ENCODE results near the gene MXD4. TPM values are rescaled to one million over a fixed set of nuclear protein-coding genes. Genes with fewer than 3 reads are reported as not detected.

MXD4 gene
- total RNA-seq, 1 donor from 2014 or later, result 22.7 TPM

GRCh38 chr4:2283199-2283711 lies 21.3 kb upstream of the MXD4 start:
- H3K36me3 Mint-ChIP-seq, result no peaks in the 10 kb centered on the region
- no peaks in the 10 kb centered on the region for H3K9me3 ChIP-seq (ENCODE audit: low read depth)
- H2AFZ ChIP-seq (replicated peaks), result no peak overlapping the region
- no peak for DNase-seq (ENCODE audit: low spot score)
- no peaks in the 10 kb centered on the region for H3K79me2 ChIP-seq (ENCODE audit: low read depth)
- H3K4me2 ChIP-seq, result no peak overlapping the region
- TF ChIP-seq EZH2phosphoT487 (IDR thresholded peaks at IDR 0.05) (no peak), EZH2 (IDR thresholded peaks at IDR 0.05) (no peak), CTCF (IDR thresholded peaks at IDR 0.05) (no peak)
- H4K20me1 ChIP-seq (ENCODE audit: low read depth), result no peaks in the 10 kb centered on the region
- H3K27ac ChIP-seq, result no peak overlapping the region
- H3K9ac ChIP-seq, result no peak overlapping the region
- H3K4me1 ChIP-seq, result peaks cover 19% of the 10 kb centered on the region
- no peaks in the 10 kb centered on the region for H3K27me3 ChIP-seq
- H3K4me3 Mint-ChIP-seq, result no peak overlapping the region
- H3K9me3 Mint-ChIP-seq, result peaks cover 3% of the 10 kb centered on the region
- H3K4me3 ChIP-seq, result no peak overlapping the region
- H3K36me3 ChIP-seq, result no peaks in the 10 kb centered on the region
- peaks cover 12% of the 10 kb centered on the region for H3K4me1 Mint-ChIP-seq
- peaks cover 11% of the 10 kb centered on the region for H3K27me3 Mint-ChIP-seq (ENCODE audit: insufficient read depth, low read depth)
- H3K27ac Mint-ChIP-seq, result no peak overlapping the region
- H3F3A ChIP-seq (ENCODE audit: low read depth), result no peaks in the 10 kb centered on the region

GRCh38 chr4:2281575-2282343 lies 19.9 kb upstream of the MXD4 start:
- H4K20me1 ChIP-seq (ENCODE audit: low read depth), result no peaks in the 10 kb centered on the region

GRCh38 chr4:2280531-2281300 lies 18.8 kb upstream of the MXD4 start:
- Histone ChIP-seq H3K9me3 (ENCODE audit: low read depth) (no peaks in the 10 kb centered on the region), H4K20me1 (ENCODE audit: low read depth) (no peaks in the 10 kb centered on the region), H3K4me3 (no peak overlapping the region), H3F3A (ENCODE audit: low read depth) (no peaks in the 10 kb centered on the region), H3K79me2 (ENCODE audit: low read depth) (no peaks in the 10 kb centered on the region), H3K4me2 (no peak overlapping the region), H3K27me3 (no peaks in the 10 kb centered on the region), H2AFZ (replicated peaks) (no peak overlapping the region), H3K27ac (no peak overlapping the region), H3K9ac (no peak overlapping the region), H3K36me3 (no peaks in the 10 kb centered on the region), H3K4me1 (no peaks in the 10 kb centered on the region)
- peaks cover 11% of the 10 kb centered on the region for H3K27me3 Mint-ChIP-seq (ENCODE audit: insufficient read depth, low read depth)
- no peak for TF ChIP-seq CTCF (IDR thresholded peaks at IDR 0.05)
- TF ChIP-seq EZH2 (IDR thresholded peaks at IDR 0.05), result no peak
- TF ChIP-seq EZH2phosphoT487 (IDR thresholded peaks at IDR 0.05), result no peak
- DNase-seq (ENCODE audit: low spot score), result no peak
- peaks cover 3% of the 10 kb centered on the region for H3K9me3 Mint-ChIP-seq
- no peaks in the 10 kb centered on the region for H3K36me3 Mint-ChIP-seq
- no peaks in the 10 kb centered on the region for H3K4me1 Mint-ChIP-seq
- H3K4me3 Mint-ChIP-seq, result no peak overlapping the region
- no peak overlapping the region for H3K27ac Mint-ChIP-seq

More at GRCh38 chr4:2281575-2282343, 19.9 kb upstream of the MXD4 start:
- H3K9me3 ChIP-seq (ENCODE audit: low read depth), result no peaks in the 10 kb centered on the region
- TF ChIP-seq EZH2 (IDR thresholded peaks at IDR 0.05) (no peak), EZH2phosphoT487 (IDR thresholded peaks at IDR 0.05) (no peak), CTCF (IDR thresholded peaks at IDR 0.05) (no peak)
- H2AFZ ChIP-seq (replicated peaks), result no peak overlapping the region
- H3K4me2 ChIP-seq, result no peak overlapping the region
- Mint-ChIP-seq H3K36me3 (no peaks in the 10 kb centered on the region), H3K9me3 (peaks cover 3% of the 10 kb centered on the region), H3K27me3 (ENCODE audit: insufficient read depth, low read depth) (peaks cover 11% of the 10 kb centered on the region), H3K4me3 (no peak overlapping the region), H3K27ac (no peak overlapping the region), H3K4me1 (peaks cover 5% of the 10 kb centered on the region)
- H3K9ac ChIP-seq, result no peak overlapping the region
- H3K4me3 ChIP-seq, result no peak overlapping the region
- H3K27me3 ChIP-seq, result no peaks in the 10 kb centered on the region
- H3F3A ChIP-seq (ENCODE audit: low read depth), result no peaks in the 10 kb centered on the region
- no peak for DNase-seq (ENCODE audit: low spot score)
- H3K79me2 ChIP-seq (ENCODE audit: low read depth), result no peaks in the 10 kb centered on the region
- H3K27ac ChIP-seq, result no peak overlapping the region
- H3K36me3 ChIP-seq, result no peaks in the 10 kb centered on the region
- H3K4me1 ChIP-seq, result peaks cover 9% of the 10 kb centered on the region

Data from neural progenitor cell (in vitro differentiated cells).